GM04503 (cell line): ENCODE measurements around the gene WWTR1.

ENCODE experiments used
- DNase-seq: peaks from one replicate; pipeline ENCODE4 v3.0.0-alpha.2; 2012; ENCODE audit warnings: low read depth

WWTR1 gene

DNA sequence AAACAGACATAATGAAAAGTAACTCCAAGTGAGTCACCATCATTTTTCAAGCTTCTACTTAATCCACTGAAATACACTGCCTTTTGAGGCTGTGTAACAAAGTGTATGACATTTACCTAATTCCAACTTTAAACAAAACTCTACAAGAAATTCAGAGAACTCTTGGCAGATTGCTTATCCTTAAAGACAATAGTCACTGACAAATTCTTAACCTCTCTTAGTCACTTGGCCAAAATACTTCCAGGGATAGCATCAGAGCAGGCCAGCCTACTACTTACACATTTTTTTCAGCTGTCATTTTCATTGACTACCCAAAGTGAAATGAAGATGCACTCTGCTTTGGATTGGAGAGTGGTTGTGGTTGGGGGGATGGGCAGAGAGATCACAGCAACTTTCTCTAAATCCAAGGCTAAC lies 3.6 kb downstream of the WWTR1 start:
- no peak for DNase-seq

DNA sequence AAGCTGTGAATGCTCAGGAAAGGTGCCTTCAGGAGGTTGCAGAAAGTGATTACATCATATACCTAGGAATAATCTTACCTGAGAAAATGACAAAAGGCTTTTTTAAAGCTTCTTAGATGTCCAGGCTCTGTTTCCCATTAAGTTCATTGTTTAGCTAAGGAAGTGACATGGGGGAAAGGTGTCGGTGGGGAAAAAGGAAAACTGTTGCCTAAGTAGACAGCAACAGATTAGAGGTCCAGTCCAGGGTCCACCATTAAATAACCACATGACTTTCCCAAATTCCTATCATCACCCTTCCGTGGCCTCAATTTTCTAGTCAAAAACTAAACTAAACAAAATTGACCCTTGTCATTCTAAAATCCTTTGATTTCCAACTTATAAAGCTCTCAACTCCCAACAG lies 4.3 kb downstream of the WWTR1 start:
- DNase-seq = no peak

DNA sequence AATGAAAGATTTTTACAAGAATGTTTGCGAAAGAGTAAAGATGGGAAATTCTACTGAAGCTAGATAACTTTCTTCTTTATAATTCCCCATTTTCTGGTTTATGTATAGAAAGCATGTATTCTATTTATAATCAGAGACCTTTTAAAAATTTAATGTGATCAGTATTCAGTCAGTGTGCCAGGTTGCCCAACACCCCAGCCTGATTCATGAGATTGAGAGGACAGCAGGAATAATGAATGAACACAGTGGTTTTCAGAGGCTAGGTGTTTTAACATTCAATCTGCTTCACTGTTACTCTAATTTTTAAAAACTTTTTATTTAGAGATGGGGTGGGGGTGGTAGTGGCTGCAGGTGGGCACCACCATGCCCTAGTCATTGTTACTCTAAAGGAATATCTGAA lies 4.7 kb downstream of the WWTR1 start:
- DNase-seq = no peak

DNA sequence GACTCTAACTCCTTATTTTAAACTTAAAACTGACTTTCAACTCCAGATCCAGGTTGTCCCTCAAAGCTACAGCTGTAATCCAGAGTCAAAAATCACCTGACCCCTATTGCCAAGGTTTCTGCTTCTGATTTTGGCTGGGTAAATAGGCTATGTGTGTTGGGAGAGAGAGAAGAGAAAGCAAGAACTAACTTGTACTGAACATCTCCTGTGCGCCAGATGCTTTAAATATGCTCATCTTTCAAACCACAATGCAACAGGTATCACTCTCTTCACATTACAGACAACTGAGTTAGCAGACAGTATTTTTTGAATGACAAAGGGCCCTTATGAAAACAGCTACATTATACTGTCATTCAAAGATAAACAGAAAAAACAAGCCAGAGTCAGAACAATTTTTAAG lies 7.0 kb downstream of the WWTR1 start:
- no peak for DNase-seq

DNA sequence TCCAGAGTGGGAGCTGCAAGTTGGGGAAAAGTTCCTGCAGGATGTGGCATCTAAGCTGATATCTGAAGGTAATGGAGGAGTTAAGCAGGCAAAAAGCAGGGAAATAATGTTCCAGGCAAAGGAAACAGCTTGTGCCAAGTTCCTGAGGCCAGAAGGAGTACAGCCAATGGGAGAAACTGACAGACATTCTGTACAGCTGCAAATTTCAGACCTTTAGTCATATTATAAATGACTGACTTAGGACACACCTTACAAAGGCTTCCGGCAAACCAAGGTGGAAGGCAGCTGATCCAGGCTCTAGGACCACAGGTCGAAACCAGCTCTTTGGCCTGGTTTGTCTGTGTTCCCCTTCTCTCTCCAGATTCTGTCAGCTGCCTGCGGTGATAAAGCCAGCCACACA lies 9.3 kb downstream of the WWTR1 start:
- DNase-seq = no peak

DNA sequence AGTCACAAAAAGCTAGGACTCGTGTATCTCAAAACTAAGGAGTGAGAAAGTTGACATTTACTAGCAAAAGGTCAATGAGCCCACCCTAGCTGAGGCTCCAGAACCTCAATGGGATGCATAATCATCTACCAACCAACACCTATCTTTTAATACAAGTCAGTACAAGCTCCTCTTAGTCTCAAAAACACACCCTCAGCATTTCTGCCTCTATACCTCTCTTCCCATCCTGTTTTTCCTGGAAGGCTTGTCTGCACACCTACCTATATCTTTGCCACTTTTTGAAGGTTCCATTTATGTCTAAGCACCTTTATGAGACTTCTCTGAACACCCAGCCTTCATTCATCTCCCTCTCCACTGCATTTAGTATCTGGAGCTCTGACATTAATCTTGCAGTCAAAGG lies 10.0 kb downstream of the WWTR1 start:
- DNase-seq = no peak

DNA sequence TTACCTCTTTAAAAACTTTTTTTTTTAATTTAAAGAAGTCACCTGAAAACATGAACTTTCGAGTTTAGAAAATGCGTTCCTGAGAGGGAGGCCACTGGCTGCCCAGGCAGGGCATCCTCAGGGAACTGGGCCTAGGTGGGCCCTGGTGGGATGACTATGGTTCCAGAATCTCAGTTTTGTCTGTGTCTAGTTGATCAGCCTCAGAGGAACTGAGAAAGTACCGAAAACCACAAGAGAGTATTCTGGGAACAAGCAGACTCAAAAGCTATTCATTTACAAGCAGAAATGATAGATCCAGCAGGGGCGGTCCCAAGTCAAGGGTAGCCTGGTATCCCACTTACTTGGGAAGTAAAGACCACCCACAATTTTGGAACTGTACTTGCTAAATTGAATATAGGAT lies 10.5 kb downstream of the WWTR1 start:
- DNase-seq = no peak

DNA sequence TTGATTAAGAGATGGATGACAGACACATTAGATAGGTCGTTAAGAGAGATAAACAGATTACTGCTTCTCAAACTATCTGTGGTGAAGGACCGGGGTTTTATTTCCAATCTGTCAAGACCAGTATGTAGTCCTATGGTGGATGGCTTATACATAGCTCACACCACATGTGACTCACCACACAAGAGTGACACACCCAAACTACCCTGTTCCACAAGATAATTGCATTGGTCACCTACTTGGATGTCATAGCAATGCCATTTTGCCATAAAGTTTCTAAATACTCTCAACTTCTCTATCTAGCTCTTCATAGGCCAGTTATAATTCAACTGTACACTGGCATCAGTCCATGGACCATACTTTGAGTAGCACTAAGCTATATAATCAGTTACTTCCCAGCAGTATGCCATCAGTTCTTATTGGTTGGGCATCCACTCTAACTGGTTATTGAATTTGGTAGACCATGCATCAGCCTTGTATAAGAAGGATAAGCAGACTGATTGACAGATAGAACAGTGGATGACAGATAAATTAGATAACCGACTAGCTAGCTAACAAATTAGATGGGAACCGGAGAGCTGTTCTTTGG lies 11.6 kb downstream of the WWTR1 start:
- no peak for DNase-seq

DNA sequence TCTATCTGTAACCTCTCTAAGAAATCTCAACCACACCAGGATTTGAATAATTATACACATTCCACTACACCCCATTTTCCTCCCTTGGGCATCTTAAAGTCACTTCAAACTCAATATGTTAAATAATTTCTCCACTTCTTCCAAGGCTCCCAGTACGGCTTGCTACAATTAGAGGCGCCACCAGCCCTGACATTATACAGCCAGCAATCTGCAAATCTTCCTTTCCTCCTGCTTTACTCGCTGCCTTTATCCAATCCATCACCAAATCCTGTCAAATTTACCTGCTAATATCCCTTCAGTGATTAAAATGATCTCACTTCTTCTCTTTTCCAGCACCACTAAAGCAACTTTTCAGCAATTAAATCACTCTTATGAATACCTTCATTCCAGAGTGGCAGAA lies 13.9 kb downstream of the WWTR1 start:
- no peak for DNase-seq

DNA sequence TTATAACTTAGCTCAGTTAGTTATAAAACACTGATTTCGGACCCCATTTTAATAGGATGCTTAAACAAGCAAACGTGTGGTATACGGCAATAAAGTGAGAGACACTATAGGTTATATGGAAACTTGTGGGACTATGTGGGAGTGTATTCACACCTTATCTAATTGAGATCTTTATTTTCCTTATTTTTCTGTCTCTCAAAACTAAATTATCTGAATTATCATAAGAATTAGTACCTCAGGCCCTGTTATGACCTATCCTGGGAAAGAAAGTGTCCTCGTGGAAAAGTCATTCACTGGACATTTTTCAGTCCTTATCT lies 14.4 kb downstream of the WWTR1 start:
- no peak for DNase-seq

DNA sequence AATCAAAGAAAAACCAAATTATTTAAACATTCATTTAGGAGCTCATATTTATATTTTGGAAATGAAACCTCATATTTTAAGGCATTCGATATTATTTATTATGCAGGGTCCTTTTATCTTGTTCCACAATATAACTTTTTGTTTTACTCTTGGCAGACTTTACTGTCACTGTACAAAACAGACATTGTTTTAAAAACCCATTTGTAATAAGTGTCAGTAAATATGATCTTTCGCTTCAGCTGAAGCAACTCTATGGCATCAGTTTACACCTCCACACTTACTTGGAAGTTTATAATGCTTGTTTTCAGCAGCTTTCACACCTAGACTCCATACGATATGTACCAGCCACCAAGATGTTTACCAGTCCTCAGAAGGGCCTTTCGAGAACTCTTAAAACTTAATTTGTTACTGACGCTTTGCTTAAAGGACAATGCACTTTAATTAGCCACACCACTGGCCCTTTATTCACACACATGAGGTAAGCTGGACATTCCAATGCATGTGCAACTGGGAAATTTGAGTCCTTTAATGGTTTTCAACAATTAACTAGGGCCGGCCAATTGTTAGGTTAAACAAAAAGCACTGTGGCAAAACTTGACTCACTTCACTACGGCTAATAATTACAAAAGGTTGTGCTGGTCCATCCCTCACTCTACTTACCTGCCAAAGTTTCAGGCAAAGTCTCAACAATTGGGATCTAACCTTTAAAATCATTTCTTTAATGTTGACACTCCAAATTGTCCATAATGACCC lies 16.7 kb downstream of the WWTR1 start:
- DNase-seq = no peak

DNA sequence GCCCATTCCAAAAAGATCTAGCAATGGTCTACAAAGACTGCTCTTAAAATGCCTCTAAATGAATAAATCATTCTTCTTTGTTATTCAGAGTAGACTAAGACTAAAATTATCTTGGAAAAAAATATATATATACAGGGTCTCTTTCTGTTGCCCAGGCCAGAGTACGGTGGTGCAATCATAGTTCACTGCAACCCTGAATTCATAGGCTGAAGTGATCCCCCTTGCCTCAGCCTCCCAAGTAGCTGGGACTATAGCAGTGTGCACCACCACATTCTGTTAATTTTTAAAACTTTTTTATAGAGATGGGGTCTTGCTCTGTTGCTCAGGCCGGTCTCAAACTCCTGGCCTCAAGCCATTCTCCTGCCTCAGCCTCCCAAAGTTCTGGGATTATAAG lies 18.7 kb downstream of the WWTR1 start:
- no peak for DNase-seq

DNA sequence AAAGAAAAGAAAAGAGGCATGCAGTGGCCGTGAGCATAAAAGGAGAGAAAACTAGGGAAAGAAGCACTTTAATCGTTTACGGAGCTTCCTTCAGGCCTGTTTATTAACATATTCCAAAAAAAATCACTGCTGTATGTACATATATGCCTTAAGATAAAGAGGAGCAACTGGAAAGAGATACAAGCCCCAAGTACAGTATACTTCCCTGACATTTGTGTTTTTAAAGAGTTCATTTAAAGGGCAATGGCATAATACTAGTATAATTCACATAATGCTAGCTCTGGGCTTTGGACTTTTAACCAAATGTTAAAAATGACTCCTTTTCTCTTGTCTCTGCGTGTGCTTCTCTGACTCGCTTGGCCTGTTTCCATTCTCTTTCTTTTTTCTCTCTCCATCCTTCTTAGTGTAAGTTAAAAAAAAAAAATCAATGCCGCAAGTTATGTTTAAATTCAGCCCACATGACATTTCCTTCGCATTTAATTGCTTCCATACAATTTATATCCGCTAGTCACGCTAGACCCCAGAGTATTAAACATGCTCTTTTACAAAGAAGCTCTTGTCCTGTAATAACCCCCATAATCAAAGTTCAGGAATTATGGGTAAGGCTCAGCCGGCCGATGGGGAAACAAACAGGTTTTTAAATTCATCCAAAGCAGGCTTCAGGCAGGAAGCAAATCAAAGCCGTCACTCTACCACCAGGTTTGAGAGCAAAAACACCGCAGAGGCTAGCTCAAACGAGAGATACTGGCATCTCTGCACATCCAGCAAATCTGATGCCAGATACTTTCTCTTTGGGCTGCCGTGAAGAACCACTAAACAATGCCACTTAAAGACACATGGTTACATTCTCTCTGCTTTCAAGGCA lies 19.4 kb downstream of the WWTR1 start:
- no peak for DNase-seq

DNA sequence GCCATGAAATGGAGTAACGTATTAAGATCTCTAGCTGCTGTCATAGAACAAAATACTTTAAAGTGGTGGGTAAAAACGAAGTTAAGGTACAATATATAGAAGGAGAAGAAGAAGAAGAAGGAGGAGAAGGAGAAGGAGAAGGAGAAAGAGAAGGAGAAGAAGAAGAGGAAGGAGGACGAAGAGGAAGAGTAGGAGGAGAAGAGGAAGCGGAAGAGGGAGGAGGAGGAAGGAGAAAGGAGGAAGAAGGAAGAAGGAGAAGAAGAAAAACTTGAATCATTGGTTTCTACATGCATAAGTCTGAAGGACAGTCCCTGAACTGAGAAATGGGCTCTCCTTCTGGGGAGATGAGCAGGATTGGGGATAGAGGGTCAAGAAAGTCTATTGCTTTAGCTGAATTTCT lies 22.4 kb downstream of the WWTR1 start:
- DNase-seq = no peak

DNA sequence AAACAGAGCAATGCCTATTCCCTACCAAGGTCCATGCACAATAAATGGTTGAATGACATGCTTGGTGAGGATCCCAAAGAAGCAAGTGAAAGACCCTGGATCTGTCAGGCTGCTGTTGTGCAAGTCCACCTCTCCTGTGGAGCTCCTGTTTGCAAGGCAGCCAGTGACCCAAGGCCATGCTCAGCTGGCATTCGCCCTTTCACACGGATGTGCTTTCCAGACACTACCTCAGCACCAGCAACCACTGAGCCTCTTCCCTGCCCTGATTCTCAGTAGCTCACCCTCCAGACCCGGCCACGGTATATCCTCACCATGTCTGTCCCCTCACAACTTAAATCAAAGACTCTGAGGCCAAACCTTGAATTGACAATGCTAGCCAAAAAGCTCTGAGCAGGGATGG lies 23.3 kb downstream of the WWTR1 start:
- DNase-seq = no peak

DNA sequence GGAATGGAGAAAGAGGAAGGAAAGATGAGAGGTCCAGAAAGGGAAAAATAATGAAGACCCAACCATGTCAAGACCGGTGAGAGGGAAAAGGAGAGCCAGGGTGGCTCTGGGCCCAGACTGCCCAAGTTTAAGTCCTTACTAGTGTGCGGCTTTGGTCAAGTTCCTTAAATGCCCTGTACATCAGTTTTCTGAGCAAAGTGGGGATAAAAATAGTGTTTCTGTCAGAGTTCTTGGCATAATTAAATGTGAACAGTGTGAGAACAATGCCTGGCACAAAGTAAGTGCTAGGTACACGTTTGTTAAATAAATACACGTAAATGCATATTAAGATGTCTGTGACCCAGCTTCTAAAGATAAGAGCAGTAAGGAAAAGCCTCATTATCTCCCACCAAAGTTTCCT lies 23.8 kb downstream of the WWTR1 start:
- DNase-seq = no peak

DNA sequence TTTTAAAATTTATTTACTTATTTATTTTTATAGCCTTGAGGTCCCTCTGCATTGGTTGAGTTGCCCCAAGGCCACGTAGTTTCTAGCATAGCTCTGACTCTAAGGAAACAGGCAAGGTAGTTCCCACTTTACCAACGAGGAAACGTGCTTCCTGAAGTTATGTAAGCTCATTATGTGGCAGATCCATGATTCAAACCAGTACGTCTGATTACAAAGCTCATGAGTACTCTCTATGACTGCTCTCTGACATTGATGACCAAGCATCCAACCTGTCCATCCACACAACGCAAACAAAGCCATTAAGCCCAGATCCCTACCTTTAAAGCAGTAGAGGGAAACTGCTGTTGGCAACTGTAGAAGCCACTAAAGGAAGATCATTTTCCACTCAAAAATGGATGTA lies 25.6 kb downstream of the WWTR1 start:
- DNase-seq = no peak

DNA sequence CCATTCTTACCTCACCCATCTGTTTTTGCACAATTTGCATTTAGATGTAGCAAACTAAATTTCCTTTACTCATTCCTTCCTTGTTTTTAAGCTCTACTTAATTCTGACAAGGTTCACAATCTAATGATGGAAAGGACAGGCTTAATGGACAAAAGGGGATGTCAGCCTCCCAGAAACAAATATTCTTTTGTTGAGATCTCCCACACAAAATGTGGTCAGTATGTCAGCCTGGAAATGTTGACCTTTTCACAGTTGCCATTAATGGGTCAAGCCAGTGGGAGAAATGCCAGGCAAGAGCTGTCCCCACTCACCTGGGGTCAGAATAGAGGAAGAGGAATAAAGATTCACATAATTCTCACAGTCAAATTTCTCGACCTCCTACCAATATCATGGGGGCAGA lies 27.0 kb downstream of the WWTR1 start:
- DNase-seq = no peak

DNA sequence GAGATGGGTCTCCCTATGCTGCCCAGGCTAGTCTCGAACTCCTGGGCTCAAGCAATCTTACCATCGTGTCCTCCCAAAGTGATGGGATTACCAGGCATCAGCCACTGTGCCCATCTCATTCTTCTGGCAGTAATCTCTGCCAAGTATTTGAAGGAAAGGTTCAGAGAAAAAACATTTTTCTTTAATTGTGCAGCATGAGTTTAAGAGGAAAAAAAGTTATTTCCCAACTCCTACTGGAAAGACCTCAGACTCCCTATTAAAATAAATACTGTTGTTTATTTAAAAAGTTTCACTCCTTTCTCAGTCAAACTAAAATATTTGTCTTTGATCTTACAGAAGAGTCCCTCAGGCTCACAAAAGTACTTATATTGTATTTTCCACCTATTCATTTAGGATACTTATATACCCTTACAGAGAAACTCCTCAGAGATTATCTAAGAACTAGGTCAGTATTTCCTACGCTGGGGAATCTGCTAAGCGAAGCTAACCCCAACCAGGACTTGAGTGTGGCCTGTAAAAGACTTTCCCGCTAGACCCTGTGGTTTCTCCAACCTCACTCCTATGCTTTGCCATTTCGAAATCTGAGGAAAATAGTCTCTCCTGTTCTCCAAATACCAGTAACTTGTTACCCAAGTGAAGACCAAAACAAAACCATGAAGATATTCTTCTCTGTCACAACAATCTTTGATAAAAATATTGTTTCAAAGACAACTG lies 28.7 kb downstream of the WWTR1 start:
- DNase-seq = no peak

DNA sequence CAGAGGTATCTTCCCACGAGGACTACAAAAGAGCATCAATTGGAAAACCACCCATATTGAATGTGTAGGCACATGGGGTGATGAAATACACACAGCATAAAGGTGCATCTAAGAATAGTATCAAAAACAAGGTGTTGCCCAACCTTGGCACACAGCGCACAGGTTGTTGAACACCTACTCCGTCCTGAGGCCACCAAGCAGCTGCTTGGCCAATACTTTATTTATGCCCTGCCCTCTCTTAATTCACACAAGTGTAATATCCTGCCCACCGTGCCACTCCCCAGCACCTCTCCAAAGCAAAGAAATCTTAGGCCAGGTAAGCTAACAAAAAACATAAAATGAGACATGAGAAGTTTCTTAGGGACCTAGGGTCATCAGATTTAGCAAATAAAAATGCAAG lies 31.2 kb downstream of the WWTR1 start:
- no peak for DNase-seq

DNA sequence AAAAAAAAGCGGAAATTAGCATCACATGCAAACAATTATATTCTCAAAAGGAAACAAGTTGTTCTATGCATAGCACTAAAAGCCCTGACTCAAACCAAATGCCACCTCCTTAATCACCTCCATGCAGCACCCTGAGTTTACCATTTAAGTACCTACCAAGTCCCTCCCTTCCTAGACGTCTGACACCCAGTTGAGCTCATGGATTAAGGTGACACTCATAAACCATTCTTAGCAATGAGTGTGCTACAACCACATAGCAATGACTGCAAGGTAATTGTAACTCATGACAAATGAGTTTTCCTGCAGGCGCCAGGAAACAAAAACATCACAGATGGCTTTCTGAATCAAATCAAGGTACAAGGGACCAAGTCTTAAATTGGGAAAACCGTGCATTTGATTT lies 32.0 kb downstream of the WWTR1 start:
- no peak for DNase-seq

DNA sequence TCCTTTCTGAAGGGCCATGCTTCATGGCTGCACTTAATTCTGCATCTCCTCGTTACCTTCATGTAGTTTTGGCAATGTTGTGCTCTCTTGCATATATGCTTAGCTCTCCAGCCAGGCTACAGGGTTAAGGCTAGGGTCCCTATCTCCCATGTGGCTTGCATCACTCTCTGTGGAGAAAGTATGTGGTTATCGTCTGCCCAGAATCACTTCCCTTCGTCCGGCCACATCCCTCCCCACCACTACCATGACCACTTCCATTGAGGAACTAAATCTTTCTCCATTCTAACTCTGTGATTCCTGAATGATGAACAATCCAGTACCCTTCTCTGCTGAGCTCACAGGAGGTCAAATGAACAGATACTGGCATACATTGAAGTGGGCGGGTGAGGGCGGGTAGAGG lies 34.0 kb downstream of the WWTR1 start:
- no peak for DNase-seq
